Gastroesophageal sphincter (tissue), 4 donors: ENCODE results near the gene SPTBN5. TPM values are rescaled to one million over a fixed set of nuclear protein-coding genes. Genes with fewer than 3 reads are reported as not detected.

Experiments
- ATAC-seq: fragments of 150-250 bp; one replicate; pipeline ENCODE4 v1.9.1; 2016; ENCODE audit warnings: mild to moderate bottlenecking, moderate library complexity
- H3K27ac ChIP-seq, 4 donors: fragments of 200-600 bp; sonication (generic) in 3 of 4; 1 replicate in 3 of 4; 2 replicates in 1 of 4; pipeline ENCODE4 v1.5.1; 2016 to 2019
- H3K27me3 ChIP-seq: fragments of 200-600 bp; sonication (generic); one replicate; pipeline ENCODE4 v1.5.1; 2019
- H3K36me3 ChIP-seq, 2 donors: fragments of 200-600 bp; sonication (generic); one replicate each; pipeline ENCODE4 v1.5.1; 2019; ENCODE audit warnings: control low read depth in 1 of 2
- H3K4me1 ChIP-seq, 3 donors: fragments of 200-600 bp; sonication (generic); 1 replicate in 2 of 3; 2 replicates in 1 of 3; pipeline ENCODE4 v1.5.1; 2016 to 2019; ENCODE audit warnings: control low read depth in 2 of 3
- H3K4me3 ChIP-seq, 2 donors: fragments of 200-600 bp; sonication (generic); one replicate each; pipeline ENCODE4 v1.5.1; 2019; ENCODE audit warnings: mild to moderate bottlenecking in 1 of 2, moderate library complexity in 1 of 2
- H3K9me3 ChIP-seq, 3 donors: fragments of 200-600 bp; sonication (generic); one replicate each; pipeline ENCODE4 v1.5.1; 2017 to 2019; ENCODE audit warnings: control low read depth in 2 of 3
- CTCF ChIP-seq, 4 experiments: fragments of 200-600 bp in 2 of 4; fragments of 450-650 bp in 2 of 4; sonication (generic) in 1 of 4; IDR thresholded peaks; one replicate each; pipeline ENCODE4 v1.5.1; 2017 to 2019; ENCODE audit warnings: antibody characterized with exemption in 4 of 4, mild to moderate bottlenecking in 2 of 4, moderate library complexity in 2 of 4
- EP300 ChIP-seq: sonication (generic); formaldehyde crosslinking; IDR thresholded peaks from one replicate; pipeline ENCODE4 v1.6.1; 2017; ENCODE audit warnings: antibody characterized with exemption, mild to moderate bottlenecking
- POLR2A ChIP-seq, 2 donors: fragments of 450-650 bp; IDR thresholded peaks; one replicate each; pipeline ENCODE4 v1.6.1; 2017; ENCODE audit warnings: antibody characterized with exemption in 2 of 2, mild to moderate bottlenecking in 2 of 2, moderate library complexity in 1 of 2
- POLR2AphosphoS5 ChIP-seq: sonication (generic); formaldehyde crosslinking; IDR thresholded peaks from one replicate; pipeline ENCODE4 v1.6.1; 2017; ENCODE audit warnings: antibody characterized with exemption
- whole genome bisulfite sequencing, 2 donors: methylation state at CpG; one replicate each; pipeline ENCODE4 v1.1.5; 2018; ENCODE audit warnings: low coverage in 1 of 2; 5-methylcytosine and 5-hydroxymethylcytosine counted together
- total RNA-seq, 4 donors: library from RNA; depleted of rRNA; stranded (reverse); fragments of >200 nt; gene quantifications; one replicate each; pipeline ENCODE4 v1.1.0, GENCODE V29; 2016

Gene SPTBN5
- total RNA-seq, 4 donors from 2014 or later = 0.13 to 0.93 (median 0.38) TPM

- TF ChIP-seq CTCF (IDR thresholded peaks at IDR 0.05) (no peak), POLR2AphosphoS5 (no peak), POLR2A (IDR thresholded peaks at IDR 0.05) (no peak), EP300 (no peak)
- Histone ChIP-seq H3K4me1 (peaks cover 0 to 1% (median 0%) of the 10 kb centered on the region in 3 donors), H3K4me3 (no peak overlapping the region), H3K27ac (no peak overlapping the region), H3K27me3 (no peaks in the 10 kb centered on the region), H3K36me3 (peaks cover 0 to 100% of the 10 kb centered on the region in 2 donors), H3K9me3 (no peaks in the 10 kb centered on the region)
- ATAC-seq = no peak
- whole genome bisulfite sequencing, 2 donors = no CpG with 5 or more reads among the region's 9 CpGs
Measured at GRCh38 chr15:41816788-41817187, 77.1 kb downstream of the SPTBN5 start.

GRCh38 chr15:41814534-41814933 lies 79.3 kb downstream of the SPTBN5 start:
- Histone ChIP-seq H3K4me3 (no peak overlapping the region), H3K36me3 (peaks cover 0 to 82% of the 10 kb centered on the region in 2 donors), H3K4me1 (peaks cover 0 to 21% (median 0%) of the 10 kb centered on the region in 3 donors), H3K27me3 (no peaks in the 10 kb centered on the region), H3K27ac (no peak overlapping the region), H3K9me3 (no peaks in the 10 kb centered on the region)
- no peak for TF ChIP-seq POLR2A (IDR thresholded peaks at IDR 0.05)
- no peak for TF ChIP-seq POLR2AphosphoS5
- no peak for TF ChIP-seq CTCF (IDR thresholded peaks at IDR 0.05)
- TF ChIP-seq EP300 = no peak
- WGBS, 2 donors = 72 to 77% methylated on average over 4 to 5 of the region's 5 CpGs
- no peak for ATAC-seq

- WGBS, 2 donors = 55 to 82% methylated on average over 2 of the region's 8 CpGs
- no peaks in the 10 kb centered on the region for H3K9me3 ChIP-seq
- no peak overlapping the region for H3K4me3 ChIP-seq
- H3K36me3 ChIP-seq = peaks cover 0 to 71% of the 10 kb centered on the region in 2 donors
- peaks cover 0 to 28% (median 0%) of the 10 kb centered on the region in 3 donors for H3K4me1 ChIP-seq
- no peak overlapping the region for H3K27ac ChIP-seq
- no peaks in the 10 kb centered on the region for H3K27me3 ChIP-seq
- TF ChIP-seq POLR2A (IDR thresholded peaks at IDR 0.05) = no peak
- TF ChIP-seq CTCF (IDR thresholded peaks at IDR 0.05) = no peak
- TF ChIP-seq POLR2AphosphoS5 = no peak
- no peak for ATAC-seq
Measured at GRCh38 chr15:41813426-41813825, 80.4 kb downstream of the SPTBN5 start.

GRCh38 chr15:41812820-41813375 lies 81.0 kb downstream of the SPTBN5 start:
- Histone ChIP-seq H3K4me3 (no peak overlapping the region), H3K4me1 (peaks cover 0 to 28% (median 0%) of the 10 kb centered on the region in 3 donors), H3K9me3 (no peaks in the 10 kb centered on the region), H3K36me3 (peaks cover 0 to 65% of the 10 kb centered on the region in 2 donors), H3K27me3 (no peaks in the 10 kb centered on the region), H3K27ac (no peak overlapping the region)
- no peak for ATAC-seq
- WGBS, 2 donors = 60 to 84% methylated on average over 5 to 6 of the region's 11 CpGs
- TF ChIP-seq EP300 = no peak
- TF ChIP-seq POLR2A (IDR thresholded peaks at IDR 0.05) = no peak
- no peak for TF ChIP-seq CTCF (IDR thresholded peaks at IDR 0.05)
- no peak for TF ChIP-seq POLR2AphosphoS5
